Right atrium auricular region (tissue), 2 donors: Measurements from ENCODE around the gene TECTA. TPM values are rescaled to one million over a fixed set of nuclear protein-coding genes. Genes with fewer than 3 reads are reported as not detected.
"Not testable (repeated sequence)": the region's sequence is repeated elsewhere in the genome, so short reads cannot be mapped to it uniquely, and the experiment has no call there.

Experiments
- DNase-seq: peaks from one replicate; pipeline ENCODE4 v3.0.0-alpha.2; 2019; ENCODE audit warnings: low spot score
- H3K27ac ChIP-seq, 2 donors: fragments of 200-600 bp; sonication (generic); 1 replicate in 1 of 2; 2 replicates in 1 of 2; pipeline ENCODE4 v1.5.1; 2016 to 2019
- H3K27me3 ChIP-seq, 2 donors: fragments of 200-600 bp; sonication (generic); one replicate each; pipeline versions ENCODE4 v1.5.1 to v1.6.0; 2017 to 2019
- H3K36me3 ChIP-seq: fragments of 200-600 bp; sonication (generic); one replicate; pipeline ENCODE4 v1.5.1; 2016
- H3K4me1 ChIP-seq, 2 donors: fragments of 200-600 bp; sonication (generic); one replicate each; pipeline versions ENCODE4 v1.5.1 to v1.6.0; 2017 to 2019
- H3K4me3 ChIP-seq, 2 donors: fragments of 200-600 bp; sonication (generic); 1 replicate in 1 of 2; 2 replicates in 1 of 2; pipeline ENCODE4 v1.5.1; 2017 to 2019; ENCODE audit warnings: mild to moderate bottlenecking in 1 of 2, moderate library complexity in 1 of 2
- H3K9me3 ChIP-seq, 2 donors: fragments of 200-600 bp; sonication (generic); one replicate each; pipeline ENCODE4 v1.5.1; 2019
- CTCF ChIP-seq, 2 donors: fragments of 200-600 bp; sonication (generic); IDR thresholded peaks; one replicate each; pipeline ENCODE4 v1.5.1; 2019; ENCODE audit warnings: antibody characterized with exemption in 2 of 2
- total RNA-seq, 2 donors: library from RNA; depleted of rRNA; stranded (reverse); fragments of >200 nt; gene quantifications; one replicate each; pipeline ENCODE4 v1.1.0, GENCODE V29; 2016

The TECTA gene
- total RNA-seq, 2 donors from 2014 or later = 1.6 to 3.1 TPM

DNA sequence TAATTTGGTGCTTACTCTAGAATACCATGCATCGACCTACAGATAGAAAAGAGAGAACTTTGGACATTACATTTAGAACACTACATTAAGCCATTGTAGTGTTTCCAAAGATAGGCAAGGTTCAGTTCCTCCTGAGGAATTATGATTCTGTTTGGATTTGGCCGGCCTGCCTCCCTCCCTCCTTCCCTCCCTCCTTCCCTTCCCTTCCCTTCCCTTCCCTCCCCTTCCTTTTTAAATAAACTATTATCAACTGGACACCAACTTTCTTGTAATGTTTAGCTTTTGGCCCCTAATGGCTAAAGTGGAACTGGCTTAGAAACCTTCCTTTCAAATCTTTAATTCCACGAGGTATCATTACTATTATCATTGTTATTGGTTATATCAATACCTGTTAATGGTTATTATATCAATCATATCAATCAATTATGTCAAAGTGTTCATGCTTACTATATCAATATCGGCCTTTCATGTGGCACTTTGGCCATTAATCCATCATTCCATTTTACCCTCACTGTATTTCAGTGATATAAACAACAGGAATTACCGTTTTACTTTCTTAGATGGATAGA, 60.4 kb downstream of the TECTA start:
- H3K27ac ChIP-seq = no peak overlapping the region
- H3K36me3 ChIP-seq = no peaks in the 10 kb centered on the region
- H3K27me3 ChIP-seq = no peaks in the 10 kb centered on the region
- no peak for TF ChIP-seq CTCF (IDR thresholded peaks at IDR 0.05)
- no peaks in the 10 kb centered on the region for H3K4me1 ChIP-seq
- no peaks in the 10 kb centered on the region for H3K9me3 ChIP-seq
- DNase-seq = no peak
- no peak overlapping the region for H3K4me3 ChIP-seq

DNA sequence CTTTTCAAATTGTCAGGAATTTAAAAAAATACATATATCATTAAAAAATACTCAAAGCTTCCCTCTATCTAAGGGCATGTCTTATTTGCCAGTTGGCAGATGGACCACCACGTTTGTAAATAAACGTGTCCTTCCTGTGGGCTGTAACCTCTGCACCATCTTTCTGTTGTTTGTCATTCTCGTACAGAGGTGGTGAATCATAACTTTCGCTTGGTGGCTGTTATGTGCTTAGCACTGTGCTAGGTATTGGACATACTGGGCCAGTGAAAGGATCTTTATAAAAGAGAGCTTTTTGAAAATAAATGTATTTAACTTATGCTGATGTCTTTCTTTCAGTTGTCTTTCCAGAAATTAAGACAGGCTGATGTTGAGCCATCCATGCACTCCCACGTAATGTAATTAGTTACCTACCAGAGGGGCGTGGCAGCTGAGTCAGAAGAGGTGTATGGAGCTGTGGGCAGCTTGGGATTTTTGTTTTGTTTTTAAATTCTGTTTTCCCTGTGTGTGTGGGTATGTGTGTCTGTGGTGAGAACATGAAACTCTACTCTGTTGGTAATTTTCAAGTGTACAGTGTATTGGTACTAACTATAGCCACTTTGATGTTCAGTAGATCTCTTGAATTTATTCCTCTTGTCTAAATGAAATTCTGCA, 62.7 kb downstream of the TECTA start:
- Histone ChIP-seq H3K4me3 (no peak overlapping the region), H3K27me3 (no peaks in the 10 kb centered on the region), H3K36me3 (peaks cover 9% of the 10 kb centered on the region), H3K9me3 (no peaks in the 10 kb centered on the region), H3K4me1 (no peaks in the 10 kb centered on the region), H3K27ac (no peak overlapping the region)
- DNase-seq = no peak
- no peak for TF ChIP-seq CTCF (IDR thresholded peaks at IDR 0.05)

GRCh38 chr11:121177629-121178028, 76.6 kb downstream of the TECTA start:
- H3K36me3 ChIP-seq, H3K4me3 ChIP-seq, H3K27me3 ChIP-seq, DNase-seq, H3K4me1 ChIP-seq, H3K27ac ChIP-seq: not testable (repeated sequence)
- H3K9me3 ChIP-seq = peaks cover 0 to 28% of the 10 kb centered on the region in 2 donors

GRCh38 chr11:121179306-121179705, 78.3 kb downstream of the TECTA start:
- DNase-seq = no peak
- TF ChIP-seq CTCF (IDR thresholded peaks at IDR 0.05) = no peak
- H3K9me3 ChIP-seq = peaks cover 0 to 28% of the 10 kb centered on the region in 2 donors
- no peak overlapping the region for H3K4me3 ChIP-seq
- H3K4me1 ChIP-seq = no peaks in the 10 kb centered on the region
- H3K27ac ChIP-seq = no peak overlapping the region
- H3K36me3 ChIP-seq = no peaks in the 10 kb centered on the region
- H3K27me3 ChIP-seq = no peaks in the 10 kb centered on the region

- H3K27me3 ChIP-seq = no peaks in the 10 kb centered on the region
- TF ChIP-seq CTCF (IDR thresholded peaks at IDR 0.05) = no peak
- no peaks in the 10 kb centered on the region for H3K36me3 ChIP-seq
- peaks cover 0 to 28% of the 10 kb centered on the region in 2 donors for H3K9me3 ChIP-seq
- no peak for DNase-seq
- no peaks in the 10 kb centered on the region for H3K4me1 ChIP-seq
- H3K27ac ChIP-seq = no peak overlapping the region
- no peak overlapping the region for H3K4me3 ChIP-seq
Measured at GRCh38 chr11:121180183-121180582, 79.1 kb downstream of the TECTA start.

- H3K27ac ChIP-seq = no peak overlapping the region
- H3K36me3 ChIP-seq = no peaks in the 10 kb centered on the region
- H3K9me3 ChIP-seq = no peaks in the 10 kb centered on the region
- no peak overlapping the region for H3K4me3 ChIP-seq
- H3K27me3 ChIP-seq = no peaks in the 10 kb centered on the region
- peaks cover 0 to 5% of the 10 kb centered on the region in 2 donors for H3K4me1 ChIP-seq
- TF ChIP-seq CTCF (IDR thresholded peaks at IDR 0.05) = no peak
- no peak for DNase-seq
Measured at GRCh38 chr11:121188776-121189175, 87.7 kb downstream of the TECTA start.
